GM21367 (cell line): Measurements from ENCODE around the gene DES.

ENCODE experiments used
- ATAC-seq: cut with Tn5 transposase; IDR thresholded peaks from one replicate; pipeline ENCODE4 v1.9.1; 2021; ENCODE audit not compliant: unreplicated experiment

The DES gene

DNA sequence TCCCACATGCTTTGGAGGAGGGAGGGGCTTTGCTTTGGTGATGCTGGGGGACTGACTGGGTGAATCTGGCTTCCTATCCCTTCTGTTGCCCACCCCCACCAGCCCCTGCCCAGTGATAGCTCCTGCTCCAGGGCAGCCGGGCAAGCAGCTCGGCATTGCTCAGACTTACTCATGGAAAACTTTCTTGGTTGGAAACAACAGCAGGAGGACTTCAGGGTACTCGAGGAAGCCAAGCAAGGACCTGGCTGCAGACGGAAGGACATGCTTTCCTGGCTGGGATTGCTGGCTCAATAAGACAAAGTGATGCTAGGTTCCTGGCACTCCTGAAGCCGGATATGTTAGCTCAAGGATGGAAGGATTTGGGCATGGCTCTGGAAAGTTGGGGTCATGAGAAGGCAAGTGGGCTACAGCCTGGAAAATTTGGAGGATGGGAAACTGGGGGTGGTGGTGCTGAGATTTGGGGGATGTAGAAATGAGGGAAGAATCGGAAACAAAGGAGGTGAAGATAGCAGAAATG is 19.6 kb downstream of the DES start:
- ATAC-seq: no peak

DNA sequence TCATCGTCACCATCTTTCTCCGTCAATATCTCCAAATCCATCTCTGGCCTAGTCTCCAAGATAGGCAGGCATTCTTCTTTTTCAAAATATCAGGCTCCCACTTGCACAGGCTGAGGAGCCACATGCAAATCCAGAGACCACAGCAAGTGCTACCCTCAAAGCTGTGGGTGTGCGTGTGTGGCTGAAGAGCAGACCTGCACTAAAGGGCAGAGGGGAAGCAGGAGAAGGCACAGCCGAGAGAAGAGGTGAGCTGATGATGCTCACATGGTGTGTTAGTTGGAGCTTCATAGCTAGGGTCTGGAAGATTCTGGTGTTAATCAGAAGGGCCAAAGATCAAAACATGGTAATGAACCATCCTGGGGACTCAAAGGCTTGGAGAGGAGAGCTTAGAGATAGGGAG is 20.3 kb downstream of the DES start:
- no peak for ATAC-seq

DNA sequence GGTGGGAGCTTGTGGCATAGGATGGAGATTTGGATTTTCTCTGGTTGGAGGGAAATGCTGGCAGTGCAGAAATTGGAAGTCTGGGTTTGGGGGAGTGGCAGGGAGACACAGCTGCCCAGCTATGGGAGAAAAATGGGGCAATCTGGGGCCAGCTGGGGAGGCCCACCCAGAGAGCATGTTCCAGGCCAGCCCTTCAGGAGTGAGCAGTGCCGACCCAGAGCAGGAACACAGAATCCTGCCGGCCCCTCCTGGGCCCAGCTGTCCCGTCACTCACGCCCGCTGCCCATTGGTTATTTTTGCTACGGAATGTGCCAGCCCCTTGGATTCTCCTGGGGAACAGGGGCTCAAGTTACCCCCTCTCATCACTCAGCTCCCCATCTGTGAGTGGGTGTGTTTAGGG is 21.3 kb downstream of the DES start:
- no peak for ATAC-seq

DNA sequence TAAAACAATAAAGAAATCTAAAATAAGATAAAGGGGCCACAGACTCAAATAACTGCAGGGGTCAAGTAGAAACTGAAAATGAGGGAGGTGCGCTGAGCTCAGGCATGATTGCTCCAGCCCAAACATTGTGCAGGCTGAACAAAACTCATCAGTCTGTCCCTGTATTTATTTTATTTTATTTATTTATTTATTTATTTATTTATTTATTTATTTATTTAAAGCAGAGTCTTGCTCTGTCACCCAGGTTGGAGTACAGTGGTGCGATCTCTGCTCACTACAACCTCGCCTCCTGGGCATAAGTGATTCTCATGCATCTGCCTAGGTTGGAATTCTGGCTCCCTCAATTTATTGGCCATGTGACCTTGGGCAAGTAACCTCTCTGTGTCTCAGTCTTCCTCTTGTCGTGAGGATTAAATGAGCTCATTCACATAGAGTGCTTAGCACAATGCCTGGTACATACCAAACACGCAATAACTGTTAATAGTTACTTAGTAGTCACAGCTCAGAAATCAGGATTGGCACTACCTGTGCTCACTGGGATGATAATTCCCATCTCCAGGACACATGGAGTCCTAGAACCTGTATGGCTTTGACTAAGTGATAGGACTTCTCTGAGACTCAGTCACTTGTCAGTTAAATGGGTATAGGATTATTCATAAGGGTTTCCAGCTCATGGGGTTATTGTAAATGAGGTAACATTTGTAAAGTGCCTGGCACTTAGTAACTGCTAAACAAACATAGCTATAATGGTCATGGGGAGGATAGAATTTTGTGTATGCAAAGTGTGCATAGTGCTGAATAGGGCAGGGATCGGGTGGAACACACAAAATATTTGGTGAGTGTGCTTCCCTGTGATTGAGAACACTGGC is 22.4 kb downstream of the DES start:
- ATAC-seq: no peak

DNA sequence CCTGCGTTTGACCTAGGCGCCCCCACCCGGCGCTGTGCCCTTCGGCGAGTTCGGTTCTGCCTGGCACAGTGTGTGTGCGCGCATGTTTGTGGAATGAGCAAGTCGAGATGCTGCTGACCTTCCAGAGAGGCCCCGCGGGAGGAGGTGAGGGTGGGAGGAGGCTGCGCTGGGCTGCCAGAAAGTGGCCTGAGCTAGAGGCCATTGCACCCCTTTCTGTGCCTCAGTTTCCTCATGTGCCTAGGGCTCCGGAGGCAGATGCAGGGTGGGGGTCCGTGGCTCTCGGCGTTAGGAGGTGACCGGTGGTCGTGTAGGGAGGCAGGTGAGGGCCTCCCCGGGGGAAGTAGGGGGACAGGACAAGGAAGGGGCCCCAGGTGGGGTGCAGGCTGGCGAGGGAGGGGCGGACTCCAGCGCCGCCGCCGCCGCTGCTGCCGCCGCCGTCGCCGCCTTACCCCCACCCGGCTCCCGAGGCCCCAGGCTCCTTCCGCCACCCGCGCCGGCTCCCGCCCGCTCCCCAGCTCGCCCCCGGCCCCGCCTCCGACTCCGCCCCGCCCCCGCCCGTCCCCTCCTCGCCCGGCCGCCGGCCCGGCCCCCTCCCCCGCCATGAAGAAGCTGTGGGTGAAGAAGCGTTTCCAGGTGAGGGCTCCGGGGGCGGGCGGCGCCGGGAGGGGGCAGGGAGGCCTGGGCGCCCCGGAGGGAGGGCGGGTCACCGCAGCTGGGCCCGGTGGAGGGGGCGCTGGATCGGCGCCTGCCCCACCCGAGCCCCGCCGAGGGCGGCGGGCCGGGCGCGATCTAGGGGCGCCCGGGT is 23.5 kb downstream of the DES start:
- ATAC-seq: no peak

DNA sequence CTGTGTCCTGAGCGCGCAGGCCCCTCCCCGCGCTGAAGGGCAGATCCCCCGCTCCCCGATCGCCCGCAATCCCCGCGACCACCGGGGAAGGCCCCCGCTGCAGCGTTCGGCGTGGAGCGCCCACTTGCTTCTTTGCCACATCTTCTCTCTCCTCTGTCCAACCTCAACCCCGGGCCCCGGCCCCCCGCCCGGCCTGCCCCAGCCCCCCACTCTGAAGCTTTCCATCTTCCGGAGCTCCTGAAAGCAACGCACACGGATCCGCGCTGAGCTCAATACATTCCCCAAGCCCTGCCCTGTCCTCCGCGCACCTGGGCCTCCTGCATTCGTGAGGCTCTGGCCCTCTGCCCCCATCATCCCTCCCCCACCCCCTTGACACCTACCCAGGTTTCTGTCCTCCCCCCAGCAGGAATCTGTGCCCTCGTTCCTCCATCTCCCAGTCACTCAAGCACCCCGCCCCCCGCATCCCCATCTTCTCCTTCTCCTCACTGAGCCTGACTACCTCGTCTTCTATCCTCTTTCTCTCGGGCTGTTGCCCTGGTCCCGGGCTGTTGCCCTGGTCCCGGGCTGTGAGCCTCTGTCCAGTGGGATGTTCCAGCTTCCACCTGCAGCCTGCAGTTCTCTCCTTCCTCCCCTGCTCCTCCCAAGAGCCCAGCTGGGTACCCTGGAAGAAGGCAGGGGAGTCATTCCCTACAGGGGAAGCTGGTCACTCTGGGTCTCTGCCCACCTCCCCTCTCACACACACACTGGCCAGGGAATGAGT is 24.3 kb downstream of the DES start:
- ATAC-seq: no peak

DNA sequence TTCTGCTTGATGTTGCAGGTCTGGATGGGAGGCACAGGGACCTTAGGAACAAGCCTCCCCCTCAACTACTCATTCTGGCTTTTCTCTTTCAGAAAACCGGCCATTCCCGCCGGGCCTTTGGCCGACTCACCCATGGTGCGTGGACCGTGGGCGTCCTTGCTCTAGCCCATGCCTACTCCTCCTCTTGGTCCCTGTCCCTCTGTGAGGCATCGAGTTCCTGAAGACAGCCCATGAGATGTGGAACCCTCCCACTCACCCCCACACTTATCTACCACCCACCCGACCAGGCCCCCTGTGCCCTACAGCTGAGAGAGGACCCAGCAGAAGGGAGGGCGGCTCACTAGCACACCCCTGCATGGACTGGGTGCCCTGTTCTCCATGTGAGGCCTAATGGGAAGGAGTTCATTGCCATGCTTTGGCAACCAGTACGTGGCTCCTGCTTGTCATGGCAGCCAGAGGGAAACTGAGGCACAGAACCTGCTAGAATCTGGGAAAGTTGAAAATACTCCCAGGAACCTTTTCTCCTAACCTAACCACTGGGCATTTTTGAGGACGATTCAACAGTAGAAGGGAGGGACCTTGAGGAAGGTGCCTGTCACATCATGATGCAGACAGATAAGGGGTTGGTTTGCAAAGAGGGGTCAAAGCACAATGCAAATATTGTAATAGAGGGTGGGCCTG is 25.0 kb downstream of the DES start:
- no peak for ATAC-seq

DNA sequence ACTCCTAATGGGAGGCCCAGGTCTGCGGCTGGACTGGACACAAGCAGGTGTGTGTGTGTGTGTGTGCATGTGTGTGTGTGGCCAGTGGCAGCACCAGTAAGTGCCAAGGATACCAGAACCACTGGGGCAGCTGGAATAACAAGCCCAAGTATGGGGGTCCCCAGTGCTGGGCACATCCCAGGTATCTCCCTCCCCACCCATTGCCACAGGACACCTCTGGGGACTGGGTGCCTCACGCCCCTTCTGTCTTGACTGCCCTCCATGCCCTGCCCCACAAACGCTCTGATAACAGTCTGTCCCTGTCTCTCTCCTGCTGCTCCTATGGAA is 25.5 kb downstream of the DES start:
- no peak for ATAC-seq

DNA sequence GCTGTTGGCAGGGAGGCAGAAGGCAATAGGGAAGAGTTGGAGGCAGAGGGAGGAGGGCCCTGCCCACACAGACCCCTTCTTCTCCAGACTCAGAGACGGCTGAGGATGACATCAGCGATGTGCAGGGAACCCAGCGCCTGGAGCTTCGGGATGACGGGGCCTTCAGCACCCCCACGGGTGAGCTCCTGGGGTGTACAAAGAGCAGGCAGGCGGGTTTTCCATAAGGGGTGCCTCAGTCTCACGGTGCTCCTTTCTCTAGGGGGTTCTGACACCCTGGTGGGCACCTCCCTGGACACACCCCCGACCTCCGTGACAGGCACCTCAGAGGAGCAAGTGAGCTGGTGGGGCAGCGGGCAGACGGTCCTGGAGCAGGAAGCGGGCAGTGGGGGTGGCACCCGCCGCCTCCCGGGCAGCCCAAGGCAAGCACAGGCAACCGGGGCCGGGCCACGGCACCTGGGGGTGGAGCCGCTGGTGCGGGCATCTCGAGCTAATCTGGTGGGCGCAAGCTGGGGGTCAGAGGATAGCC is 26.5 kb downstream of the DES start:
- ATAC-seq: no peak

DNA sequence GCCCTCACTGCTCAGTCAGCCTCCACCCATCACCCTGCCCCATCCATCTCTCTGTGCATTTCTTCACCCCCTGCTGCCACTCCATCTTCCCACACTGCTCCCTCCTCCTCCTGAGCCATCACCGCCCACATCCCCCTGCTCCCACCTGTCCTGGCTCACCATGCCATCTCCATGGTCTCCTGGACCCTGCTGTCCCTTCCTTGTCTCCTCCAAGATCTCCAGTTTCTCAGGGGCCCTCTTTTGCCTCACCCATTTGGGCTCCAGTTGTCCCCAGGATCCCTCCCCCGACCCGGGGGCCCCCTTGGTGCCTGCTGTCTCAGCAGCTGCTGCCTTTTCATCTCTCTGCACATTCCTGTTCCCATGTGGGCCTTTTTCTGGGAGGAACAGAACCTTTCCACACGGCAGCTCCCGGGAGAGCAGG is 27.1 kb downstream of the DES start:
- no peak for ATAC-seq

DNA sequence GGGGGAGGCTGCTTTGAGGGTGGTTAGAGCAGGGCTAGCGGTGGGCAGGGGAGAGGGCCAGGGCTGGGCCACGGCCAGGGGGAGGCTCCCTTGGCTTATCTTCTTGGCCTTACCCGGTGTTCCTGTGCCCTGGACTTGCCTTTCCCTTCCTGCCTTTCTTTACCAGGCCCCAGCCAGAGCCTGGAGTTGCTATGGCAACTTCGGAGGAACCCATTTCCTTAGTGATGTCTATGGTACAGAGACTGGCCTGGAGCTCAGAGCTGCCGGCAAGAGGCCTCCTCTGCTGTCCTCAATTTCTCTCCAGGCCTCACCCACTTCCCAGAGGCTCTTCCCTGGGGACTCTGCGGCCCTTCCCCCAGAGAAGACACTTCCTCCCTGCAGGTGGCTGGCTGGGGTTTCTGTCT is 27.9 kb downstream of the DES start:
- no peak for ATAC-seq

DNA sequence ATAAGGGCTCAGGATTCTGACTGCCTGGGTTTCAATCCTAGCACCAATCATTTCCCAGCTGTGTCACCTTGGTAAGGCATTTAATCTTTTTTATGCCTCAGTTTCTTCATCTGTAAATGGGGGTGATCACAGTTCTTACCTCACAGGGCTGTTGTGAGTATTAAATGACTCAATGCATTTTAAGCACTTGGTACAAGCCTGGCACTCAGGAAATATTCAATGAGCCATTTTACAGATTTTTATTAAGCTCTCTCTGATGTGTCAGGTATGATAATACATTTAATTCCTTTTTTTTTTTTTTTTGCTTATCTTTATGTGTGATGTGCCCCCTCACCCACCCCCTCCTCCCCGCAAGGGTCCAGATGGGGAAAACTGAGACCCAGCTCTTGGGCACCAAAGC is 28.5 kb downstream of the DES start:
- ATAC-seq: no peak

DNA sequence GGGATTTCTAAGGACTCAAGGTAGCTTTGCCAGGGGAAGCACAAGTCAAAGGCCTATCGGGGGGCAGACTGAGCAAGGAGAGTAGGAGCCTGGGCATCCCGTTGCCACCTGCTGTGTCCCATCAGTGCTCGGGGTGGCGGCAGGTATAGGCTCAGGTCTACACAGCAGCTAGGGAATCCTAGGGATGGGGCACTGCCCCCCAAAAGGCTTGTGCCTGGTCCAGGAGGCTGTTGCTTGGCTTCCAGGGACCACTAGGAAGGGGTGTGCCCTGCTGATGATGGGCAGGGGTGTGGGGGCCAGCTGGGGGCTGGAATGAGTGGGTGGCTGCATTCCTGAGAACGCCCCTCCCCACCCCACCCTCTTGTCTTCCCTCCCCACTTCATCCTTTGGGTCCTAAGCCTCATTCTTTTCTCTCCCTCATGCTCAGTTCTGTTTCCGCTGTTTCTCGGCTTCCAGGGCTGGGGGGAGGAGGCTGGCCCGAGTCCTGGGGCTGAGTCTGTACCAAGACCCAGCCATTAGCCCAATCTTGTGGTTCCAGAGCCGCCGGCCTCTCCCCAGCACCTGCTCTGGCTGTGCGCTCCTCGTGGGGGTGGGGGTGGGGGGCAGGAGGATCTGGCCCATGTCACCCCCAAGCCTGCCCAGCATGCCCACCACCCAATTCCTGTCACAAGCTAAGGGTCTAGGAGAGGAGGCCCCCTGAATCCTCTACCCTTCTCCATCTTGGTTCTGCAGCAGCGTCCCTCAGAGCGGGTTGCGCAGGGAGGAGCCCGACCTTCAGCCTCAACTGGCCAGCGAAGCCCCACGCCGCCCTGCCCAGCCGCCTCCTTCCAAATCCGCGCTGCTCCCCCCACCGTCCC is 29.3 kb downstream of the DES start:
- no peak for ATAC-seq

DNA sequence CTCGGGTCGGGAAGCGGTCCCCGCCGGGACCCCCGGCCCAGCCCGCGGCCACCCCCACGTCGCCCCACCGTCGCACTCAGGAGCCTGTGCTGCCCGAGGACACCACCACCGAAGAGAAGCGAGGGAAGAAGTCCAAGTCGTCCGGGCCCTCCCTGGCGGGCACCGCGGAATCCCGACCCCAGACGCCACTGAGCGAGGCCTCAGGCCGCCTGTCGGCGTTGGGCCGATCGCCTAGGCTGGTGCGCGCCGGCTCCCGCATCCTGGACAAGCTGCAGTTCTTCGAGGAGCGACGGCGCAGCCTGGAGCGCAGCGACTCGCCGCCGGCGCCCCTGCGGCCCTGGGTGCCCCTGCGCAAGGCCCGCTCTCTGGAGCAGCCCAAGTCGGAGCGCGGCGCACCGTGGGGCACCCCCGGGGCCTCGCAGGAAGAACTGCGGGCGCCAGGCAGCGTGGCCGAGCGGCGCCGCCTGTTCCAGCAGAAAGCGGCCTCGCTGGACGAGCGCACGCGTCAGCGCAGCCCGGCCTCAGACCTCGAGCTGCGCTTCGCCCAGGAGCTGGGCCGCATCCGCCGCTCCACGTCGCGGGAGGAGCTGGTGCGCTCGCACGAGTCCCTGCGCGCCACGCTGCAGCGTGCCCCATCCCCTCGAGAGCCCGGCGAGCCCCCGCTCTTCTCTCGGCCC is 30.1 kb downstream of the DES start:
- ATAC-seq: no peak

DNA sequence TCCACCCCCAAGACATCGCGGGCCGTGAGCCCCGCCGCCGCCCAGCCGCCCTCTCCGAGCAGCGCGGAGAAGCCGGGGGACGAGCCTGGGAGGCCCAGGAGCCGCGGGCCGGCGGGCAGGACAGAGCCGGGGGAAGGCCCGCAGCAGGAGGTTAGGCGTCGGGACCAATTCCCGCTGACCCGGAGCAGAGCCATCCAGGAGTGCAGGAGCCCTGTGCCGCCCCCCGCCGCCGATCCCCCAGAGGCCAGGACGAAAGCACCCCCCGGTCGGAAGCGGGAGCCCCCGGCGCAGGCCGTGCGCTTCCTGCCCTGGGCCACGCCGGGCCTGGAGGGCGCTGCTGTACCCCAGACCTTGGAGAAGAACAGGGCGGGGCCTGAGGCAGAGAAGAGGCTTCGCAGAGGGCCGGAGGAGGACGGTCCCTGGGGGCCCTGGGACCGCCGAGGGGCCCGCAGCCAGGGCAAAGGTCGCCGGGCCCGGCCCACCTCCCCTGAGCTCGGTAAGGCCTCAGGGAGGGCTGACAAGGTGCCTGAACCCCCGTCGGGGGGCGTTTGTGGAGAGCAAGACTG is 30.7 kb downstream of the DES start:
- ATAC-seq: no peak

DNA sequence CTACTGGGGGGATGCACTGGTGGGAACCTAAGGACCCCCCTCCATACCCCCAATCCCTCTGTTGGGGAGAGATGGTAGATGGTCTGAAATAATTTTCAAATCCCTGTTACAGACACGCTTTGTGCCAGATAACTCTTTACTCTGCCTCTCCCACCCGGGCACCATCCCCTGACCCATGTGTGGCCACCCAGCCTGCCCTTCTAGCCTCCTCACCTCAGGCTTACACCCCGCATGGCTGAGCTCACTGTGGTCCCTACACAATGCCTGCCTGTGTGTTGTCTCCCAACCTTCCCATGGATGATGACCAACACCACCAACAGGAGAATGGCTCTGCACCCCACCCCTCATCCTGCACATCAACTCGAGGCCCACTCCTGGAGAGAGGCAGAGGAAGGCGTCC is 31.4 kb downstream of the DES start:
- no peak for ATAC-seq

DNA sequence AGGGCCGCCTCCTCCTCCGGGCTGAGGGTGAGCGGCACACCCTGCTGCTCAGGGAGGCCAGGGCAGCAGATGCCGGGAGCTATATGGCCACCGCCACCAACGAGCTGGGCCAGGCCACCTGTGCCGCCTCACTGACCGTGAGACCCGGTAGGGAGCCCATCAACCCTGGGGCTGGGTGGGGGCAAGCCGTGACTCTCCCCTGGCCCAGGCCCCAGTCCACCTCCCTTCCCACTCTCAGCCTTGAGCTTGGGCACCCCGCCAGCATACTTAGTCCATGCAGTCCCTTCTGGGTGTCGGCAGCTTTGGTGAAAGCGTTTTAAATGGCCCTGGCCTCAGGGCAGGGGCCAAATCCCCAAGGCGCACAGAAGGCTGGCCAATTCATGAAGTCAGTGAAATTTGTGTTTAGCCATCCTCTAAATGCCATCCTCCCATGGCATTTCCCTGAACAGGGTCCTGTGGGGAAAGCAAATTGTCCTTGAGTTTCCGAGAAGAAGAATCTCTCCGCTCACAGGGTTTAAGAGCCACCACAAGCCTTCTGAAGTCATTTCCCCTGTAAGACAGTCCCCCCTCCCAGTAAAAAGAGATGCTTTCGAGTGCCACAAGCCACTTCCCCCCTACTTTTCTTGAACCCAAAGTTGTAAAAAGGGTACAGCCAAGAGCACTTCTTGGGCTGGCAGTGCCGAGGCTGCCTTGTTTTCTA is 33.6 kb downstream of the DES start:
- ATAC-seq: no peak
